A673 (cell line): ENCODE measurements around the gene SARS2.

ENCODE experiments used
- EZH2 ChIP-seq: fragments of 200-600 bp; sonication (generic); IDR thresholded peaks from 2 replicates; pipeline ENCODE4 v1.6.1; 2017; ENCODE audit warnings: borderline replicate concordance, low read depth, mild to moderate bottlenecking, mixed read lengths, antibody characterized with exemption, low read length; ENCODE audit not compliant: poor library complexity, severe bottlenecking
- TF ChIP-seq, protein P1 (sequence below): fragments of 300-800, 200-600 bp; sonication (generic); conservative IDR thresholded peaks from 2 replicates; pipeline ENCODE4 v1.5.1; 2017; ENCODE audit warnings: low read depth, mild to moderate bottlenecking, antibody characterized with exemption, low read length, moderate library complexity, mixed read lengths

DNA sequence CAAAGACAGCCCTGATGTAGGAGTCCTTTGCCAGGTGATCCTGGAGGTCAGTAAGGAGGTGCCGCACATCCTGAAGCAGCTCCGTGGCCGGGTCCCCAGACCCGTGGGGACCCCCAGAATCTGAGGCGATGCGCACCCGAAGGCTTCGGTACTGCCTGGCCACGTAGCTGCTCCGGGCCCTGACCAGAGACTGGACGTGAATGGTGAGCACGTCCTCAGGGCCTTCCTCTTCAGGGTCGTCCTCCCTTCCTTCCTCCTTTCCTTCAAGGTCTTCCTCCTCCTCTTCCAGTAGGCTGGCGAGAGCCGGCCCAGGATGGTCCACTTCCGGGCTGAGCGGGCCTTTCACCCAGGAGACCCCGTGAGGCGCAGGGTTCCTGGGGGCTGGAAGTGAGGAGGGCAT, 60.0 kb downstream of the SARS2 start:
- TF ChIP-seq, protein P1, sequence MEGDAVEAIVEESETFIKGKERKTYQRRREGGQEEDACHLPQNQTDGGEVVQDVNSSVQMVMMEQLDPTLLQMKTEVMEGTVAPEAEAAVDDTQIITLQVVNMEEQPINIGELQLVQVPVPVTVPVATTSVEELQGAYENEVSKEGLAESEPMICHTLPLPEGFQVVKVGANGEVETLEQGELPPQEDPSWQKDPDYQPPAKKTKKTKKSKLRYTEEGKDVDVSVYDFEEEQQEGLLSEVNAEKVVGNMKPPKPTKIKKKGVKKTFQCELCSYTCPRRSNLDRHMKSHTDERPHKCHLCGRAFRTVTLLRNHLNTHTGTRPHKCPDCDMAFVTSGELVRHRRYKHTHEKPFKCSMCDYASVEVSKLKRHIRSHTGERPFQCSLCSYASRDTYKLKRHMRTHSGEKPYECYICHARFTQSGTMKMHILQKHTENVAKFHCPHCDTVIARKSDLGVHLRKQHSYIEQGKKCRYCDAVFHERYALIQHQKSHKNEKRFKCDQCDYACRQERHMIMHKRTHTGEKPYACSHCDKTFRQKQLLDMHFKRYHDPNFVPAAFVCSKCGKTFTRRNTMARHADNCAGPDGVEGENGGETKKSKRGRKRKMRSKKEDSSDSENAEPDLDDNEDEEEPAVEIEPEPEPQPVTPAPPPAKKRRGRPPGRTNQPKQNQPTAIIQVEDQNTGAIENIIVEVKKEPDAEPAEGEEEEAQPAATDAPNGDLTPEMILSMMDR: no peak
- TF ChIP-seq EZH2: no peak
